Activated CD8-positive, alpha-beta T cell treated with anti-CD3 and anti-CD28 coated beads for 36 hours (primary cell): Measurements from ENCODE around the gene NPR1. TPM values are rescaled to one million over a fixed set of nuclear protein-coding genes. Genes with fewer than 3 reads are reported as not detected.
A peak's percentile ranks its signal among the peaks of the same experiment; 100 is the strongest.

Experiments
- ATAC-seq: fragments of 200-7000 bp; cut with Tn5 transposase; one replicate; pipeline ENCODE4 v1.10.0; 2021; ENCODE audit warnings: mild to moderate bottlenecking, moderate library complexity
- CTCF ChIA-PET: fragments of 350-600 bp; sonication (Branson Sonifier 250); formaldehyde crosslinking; loops from one replicate; lab custom pipeline; 2021; ENCODE audit warnings: antibody characterized with exemption; lab: Charles Lee
- POLR2A ChIA-PET: fragments of 350-600 bp; sonication (Branson Sonifier 250); formaldehyde crosslinking; loops from one replicate; lab custom pipeline; 2021; ENCODE audit warnings: antibody characterized with exemption; lab: Charles Lee
- DNase-seq: peaks from one replicate; pipeline ENCODE4 v3.0.0-alpha.2; 2020
- H3K27ac Mint-ChIP-seq: one replicate; pipeline ENCODE4 v1.8.0; 2021; ENCODE audit warnings: mild to moderate bottlenecking, mixed read lengths
- H3K27me3 Mint-ChIP-seq: one replicate; pipeline ENCODE4 v1.8.0; 2021; ENCODE audit warnings: mixed read lengths
- H3K36me3 Mint-ChIP-seq: one replicate; pipeline ENCODE4 v1.8.0; 2021; ENCODE audit warnings: low read depth, mixed read lengths
- H3K4me1 Mint-ChIP-seq: one replicate; pipeline ENCODE4 v1.8.0; 2021; ENCODE audit warnings: low read depth, mixed read lengths
- H3K4me3 Mint-ChIP-seq: one replicate; pipeline ENCODE4 v1.8.0; 2021; ENCODE audit warnings: mild to moderate bottlenecking, moderate library complexity, mixed read lengths
- H3K9me3 Mint-ChIP-seq: one replicate; pipeline ENCODE4 v1.8.0; 2021; ENCODE audit warnings: mixed read lengths
- intact Hi-C: fragments of 100-400 bp; cut with micrococcal nuclease; formaldehyde crosslinking; loops from one replicate; pipeline ENCODE4 v1.10.0; 2022
- microRNA-seq: library from miRNA; unstranded; fragments of <30 nt; microRNA quantifications from one replicate; pipeline ENCODE4 v1.2.0, GENCODE V29; 2022; ENCODE audit warnings: borderline microRNAs expressed, borderline replicate concordance
- total RNA-seq, 2 experiments: library from RNA; stranded (reverse); gene quantifications; one replicate each; pipeline ENCODE4 v1.2.3, GENCODE V29; 2021
- TF ChIP-seq, protein P1 (sequence below): fragments of 200-600 bp; IDR thresholded peaks from one replicate; pipeline ENCODE4 v1.8.0; 2022; ENCODE audit warnings: antibody characterized with exemption, mild to moderate bottlenecking

Gene NPR1
- total RNA-seq, 2 experiments from 2014 or later = not detected

- no peak for ATAC-seq
- peaks cover 23% of the 10 kb centered on the region for H3K4me1 Mint-ChIP-seq
- no peaks in the 10 kb centered on the region for H3K9me3 Mint-ChIP-seq
- POLR2A ChIA-PET = interaction anchor here (0.7 to 1.5 kb wide), 2 partner anchors 18 to 64 kb away, joined by 3 read pairs; no protein-coding TSS in a partner anchor
- H3K27ac Mint-ChIP-seq = no peak overlapping the region
- DNase-seq = no peak
- CTCF ChIA-PET = interaction anchor here (0.6 to 2.8 kb wide), 3 partner anchors 9 to 14 kb away, joined by 3 to 16 read pairs (median 6); no protein-coding TSS in a partner anchor
- intact Hi-C loops = no loop called here
- TF ChIP-seq, protein P1, sequence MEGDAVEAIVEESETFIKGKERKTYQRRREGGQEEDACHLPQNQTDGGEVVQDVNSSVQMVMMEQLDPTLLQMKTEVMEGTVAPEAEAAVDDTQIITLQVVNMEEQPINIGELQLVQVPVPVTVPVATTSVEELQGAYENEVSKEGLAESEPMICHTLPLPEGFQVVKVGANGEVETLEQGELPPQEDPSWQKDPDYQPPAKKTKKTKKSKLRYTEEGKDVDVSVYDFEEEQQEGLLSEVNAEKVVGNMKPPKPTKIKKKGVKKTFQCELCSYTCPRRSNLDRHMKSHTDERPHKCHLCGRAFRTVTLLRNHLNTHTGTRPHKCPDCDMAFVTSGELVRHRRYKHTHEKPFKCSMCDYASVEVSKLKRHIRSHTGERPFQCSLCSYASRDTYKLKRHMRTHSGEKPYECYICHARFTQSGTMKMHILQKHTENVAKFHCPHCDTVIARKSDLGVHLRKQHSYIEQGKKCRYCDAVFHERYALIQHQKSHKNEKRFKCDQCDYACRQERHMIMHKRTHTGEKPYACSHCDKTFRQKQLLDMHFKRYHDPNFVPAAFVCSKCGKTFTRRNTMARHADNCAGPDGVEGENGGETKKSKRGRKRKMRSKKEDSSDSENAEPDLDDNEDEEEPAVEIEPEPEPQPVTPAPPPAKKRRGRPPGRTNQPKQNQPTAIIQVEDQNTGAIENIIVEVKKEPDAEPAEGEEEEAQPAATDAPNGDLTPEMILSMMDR = no peak
- H3K27me3 Mint-ChIP-seq = no peaks in the 10 kb centered on the region
- no peak overlapping the region for H3K4me3 Mint-ChIP-seq
- peaks cover 15% of the 10 kb centered on the region for H3K36me3 Mint-ChIP-seq
Observed at GRCh38 chr1:153734396-153735089, 56.1 kb downstream of the NPR1 start.

- Mint-ChIP-seq H3K9me3 (no peaks in the 10 kb centered on the region), H3K4me3 (no peak overlapping the region), H3K4me1 (peaks cover 18% of the 10 kb centered on the region), H3K27ac (no peak overlapping the region), H3K27me3 (no peaks in the 10 kb centered on the region), H3K36me3 (peaks cover 15% of the 10 kb centered on the region)
- DNase-seq (no peak), ATAC-seq (no peak)
- ChIA-PET CTCF (interaction anchor here (0.6 to 2.8 kb wide), 2 partner anchors 13 to 15 kb away, joined by 3 to 16 read pairs; no protein-coding TSS in a partner anchor), POLR2A (interaction anchor here (0.7 kb wide), 1 partner anchor 65 kb away, joined by 3 read pairs; no protein-coding TSS in a partner anchor)
- TF ChIP-seq, protein P1 = no peak
- intact Hi-C loops = no loop called here
Observed at GRCh38 chr1:153735090-153735420, 56.6 kb downstream of the NPR1 start.

GRCh38 chr1:153741986-153742385, 63.5 kb downstream of the NPR1 start:
- DNase-seq = no peak
- ChIA-PET CTCF (interaction anchor here (1.0 to 1.2 kb wide), 2 partner anchors 11 to 247 kb away, joined by 3 to 4 read pairs; no protein-coding TSS in a partner anchor), POLR2A (interaction anchor here (1.0 kb wide), 1 partner anchor 108 kb away, joined by 4 read pairs; no protein-coding TSS in a partner anchor)
- TF ChIP-seq, protein P1 = no peak
- no peaks in the 10 kb centered on the region for H3K9me3 Mint-ChIP-seq
- H3K36me3 Mint-ChIP-seq = peaks cover 27% of the 10 kb centered on the region
- peak overlapping the region; percentile 8 for H3K27ac Mint-ChIP-seq
- H3K27me3 Mint-ChIP-seq = no peaks in the 10 kb centered on the region
- ATAC-seq = no peak
- no peak overlapping the region for H3K4me3 Mint-ChIP-seq
- H3K4me1 Mint-ChIP-seq = peaks cover 21% of the 10 kb centered on the region
- intact Hi-C loops = no loop called here

GRCh38 chr1:153742411-153743142, 64.1 kb downstream of the NPR1 start:
- Mint-ChIP-seq H3K27ac (peak overlapping the region; percentile 8), H3K9me3 (no peaks in the 10 kb centered on the region), H3K36me3 (peaks cover 31% of the 10 kb centered on the region), H3K27me3 (no peaks in the 10 kb centered on the region), H3K4me3 (no peak overlapping the region), H3K4me1 (peaks cover 21% of the 10 kb centered on the region)
- ATAC-seq (peak; percentile 27), DNase-seq (peak; percentile 29)
- intact Hi-C loops = no loop called here
- TF ChIP-seq, protein P1 = no peak
- ChIA-PET POLR2A (interaction anchor here (0.7 kb wide), 1 partner anchor 11 kb away, joined by 3 read pairs; no protein-coding TSS in a partner anchor), CTCF (interaction anchor here (1.0 to 1.8 kb wide), 2 partner anchors 9 to 247 kb away, joined by 3 to 6 read pairs; no protein-coding TSS in a partner anchor)

Small RNA genes within 50 kb of the gene (microRNA-seq; reads per million reads assigned to microRNA genes)
- not detected for gene MIR8083

Other genes starting within 250 kb of the NPR1 start
- gene S100A7, start 218.0 kb upstream of the NPR1 start, total RNA-seq = not detected
- gene S100A6, start 142.7 kb upstream of the NPR1 start, total RNA-seq = 100 to 1,000 TPM; 200 to 211 TPM
- 1 to 10 TPM; 1.1 to 1.2 TPM for gene S100A5, start 137.8 kb upstream of the NPR1 start, total RNA-seq
- 100 to 1,000 TPM; 109 to 118 TPM for gene S100A4, start 132.9 kb upstream of the NPR1 start, total RNA-seq
- gene S100A3, start 129.4 kb upstream of the NPR1 start, total RNA-seq = not detected
- under 1 TPM in 1 of 2 experiments, not detected in 1; 0.50 TPM for gene S100A2, start 112.8 kb upstream of the NPR1 start, total RNA-seq
- gene S100A16, start 65.6 kb upstream of the NPR1 start, total RNA-seq = not detected
- gene S100A14, start 62.4 kb upstream of the NPR1 start, total RNA-seq = not detected
- gene S100A13, start 51.2 kb upstream of the NPR1 start, total RNA-seq = 1 to 10 TPM; 8.1 to 9.4 TPM
- gene S100A1, start 50.3 kb upstream of the NPR1 start, total RNA-seq = not detected
- gene CHTOP, start 44.6 kb upstream of the NPR1 start, total RNA-seq = 10 to 100 TPM; 76.8 to 83.2 TPM
- 10 to 100 TPM; 25.7 to 27.3 TPM for gene SNAPIN, start 20.0 kb upstream of the NPR1 start, total RNA-seq
- gene ILF2, start 7.7 kb upstream of the NPR1 start, total RNA-seq = 100 to 1,000 TPM; 328 to 333 TPM
- 10 to 100 TPM; 45.0 to 45.5 TPM for gene INTS3, start 49.4 kb downstream of the NPR1 start, total RNA-seq
- 1 to 10 TPM; 7.2 to 10.0 TPM for gene SLC27A3, start 96.7 kb downstream of the NPR1 start, total RNA-seq
- gene GATAD2B, start 244.3 kb downstream of the NPR1 start, total RNA-seq = 10 to 100 TPM; 59.5 to 59.8 TPM